Measurements from ENCODE around the gene OR6C4. TPM values are rescaled to one million over a fixed set of nuclear protein-coding genes. Genes with fewer than 3 reads are reported as not detected.
"Not testable (repeated sequence)": the region's sequence is repeated elsewhere in the genome, so short reads cannot be mapped to it uniquely, and the experiment has no call there.

OR6C4 gene
- polyA plus RNA-seq, 3 donors = not detected

DNA sequence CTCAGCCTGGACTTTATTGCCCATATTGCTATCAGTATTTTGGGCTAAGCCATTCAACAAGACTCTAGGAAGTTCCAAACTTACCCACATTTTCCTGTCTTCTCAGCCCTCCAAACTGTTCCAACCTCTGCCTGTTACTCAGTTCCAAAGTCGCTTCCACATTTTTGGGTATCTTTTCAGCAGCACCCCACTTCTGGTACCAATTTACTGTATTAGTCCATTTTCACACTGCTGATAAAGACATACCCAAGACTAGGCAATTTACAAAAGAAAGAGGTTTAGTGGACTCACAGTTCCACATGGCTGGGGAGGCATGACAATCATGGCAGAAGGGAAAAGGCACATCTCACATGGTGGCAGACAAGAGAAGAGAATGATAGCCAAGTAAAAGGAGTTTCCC is 21.3 kb downstream of the OR6C4 start:
- H3K36me3 Mint-ChIP-seq; H3K9ac ChIP-seq (ENCODE audit: insufficient read depth, low read length, poor library complexity, severe bottlenecking); H3K27ac Mint-ChIP-seq; intact Hi-C loops (cut with micrococcal nuclease); H3K4me2 ChIP-seq (replicated peaks; ENCODE audit: extremely low read depth, low read length, poor library complexity, severe bottlenecking); H3K27me3 Mint-ChIP-seq (ENCODE audit: low read depth in 3 of 3); H2AFZ ChIP-seq (ENCODE audit: insufficient read depth, low read depth, low read length, poor library complexity, severe bottlenecking); H3K4me1 Mint-ChIP-seq; H3K4me3 Mint-ChIP-seq; H3K4me1 ChIP-seq (ENCODE audit: control insufficient read depth in 1 of 2, insufficient read depth in 2 of 2, low read length in 2 of 2); H4K20me1 ChIP-seq (ENCODE audit: insufficient read depth, low read length); H3K27ac ChIP-seq (ENCODE audit: low read depth in 1 of 2, low read length in 2 of 2); H3K79me2 ChIP-seq (ENCODE audit: insufficient read depth, low read length); DNase-seq; H3K36me3 ChIP-seq (replicated peaks in 1 of 2; ENCODE audit: control insufficient read depth in 1 of 2, insufficient read depth in 2 of 2, low read length in 2 of 2); H3K27me3 ChIP-seq (ENCODE audit: control insufficient read depth in 2 of 2, insufficient read depth in 2 of 2, low read length in 2 of 2); H3K4me3 ChIP-seq (replicated peaks in 1 of 3; ENCODE audit: low read depth in 2 of 3, low read length in 3 of 3): not testable (repeated sequence)
- peaks cover 18 to 30% (median 26%) of the 10 kb centered on the region in 7 donors for H3K9me3 Mint-ChIP-seq
- WGBS (ENCODE audit: insufficient coverage) = 100% methylated on average over 1 of the region's 1 CpG
- H3K9me3 ChIP-seq (replicated peaks in 1 of 2; ENCODE audit: control insufficient read depth in 1 of 2, insufficient read depth in 1 of 2, low read length in 2 of 2) = peaks cover 24 to 26% of the 10 kb centered on the region in 2 donors

DNA sequence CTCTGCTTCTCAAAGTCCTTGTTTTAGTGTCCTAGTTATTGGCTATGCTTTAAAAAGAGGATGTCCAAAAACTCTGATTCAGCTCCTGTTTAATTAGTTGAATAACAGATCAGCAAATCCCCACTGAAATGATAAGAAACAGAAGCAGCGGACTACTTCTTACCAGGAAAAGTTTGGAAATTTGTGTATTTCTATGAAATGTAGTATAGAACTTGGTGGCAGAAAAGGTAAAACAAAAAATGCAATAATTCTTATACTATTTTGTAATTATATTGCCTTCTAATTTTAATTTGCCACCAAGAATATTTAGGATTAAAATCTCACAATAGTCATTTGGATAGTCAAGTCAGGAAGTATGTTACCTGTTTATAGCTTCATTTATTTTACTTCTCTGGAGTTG is 22.8 kb downstream of the OR6C4 start, which contains the start of gene OR2AP1:
Gene OR2AP1 (plus strand): TSS at position 301 of the 400 bp plus-strand sequence. CDS start 1,947 bp downstream, outside the sequence.
- WGBS (ENCODE audit: insufficient coverage) = no CpG with 5 or more reads among the region's 1 CpG

More for the DNA sequence above, 22.8 kb downstream of the OR6C4 start, which contains the start of gene OR2AP1:
- Mint-ChIP-seq H3K4me3 (no peak within 1 kb of the TSS), H3K27me3 (ENCODE audit: low read depth in 3 of 3) (peaks cover 0 to 4% (median 2%) of the 10 kb centered on the region in 3 donors), H3K27ac (no peak within 1 kb of the TSS), H3K4me1 (no peaks in the 10 kb centered on the region), H3K9me3 (peaks cover 18 to 29% (median 25%) of the 10 kb centered on the region in 7 donors), H3K36me3 (no peaks in the 10 kb centered on the region)
- H4K20me1 ChIP-seq (ENCODE audit: insufficient read depth, low read length) = no peaks in the 10 kb centered on the region
- no peak within 1 kb of the TSS for H3K4me2 ChIP-seq (replicated peaks; ENCODE audit: extremely low read depth, low read length, poor library complexity, severe bottlenecking)
- intact Hi-C loops (cut with micrococcal nuclease) = no loop called here
- H3K4me1 ChIP-seq (ENCODE audit: control insufficient read depth in 1 of 2, insufficient read depth in 2 of 2, low read length in 2 of 2) = no peaks in the 10 kb centered on the region
- DNase-seq = no peak
- no peak within 1 kb of the TSS for H3K27ac ChIP-seq (ENCODE audit: low read depth in 1 of 2, low read length in 2 of 2)
- H3K27me3 ChIP-seq (ENCODE audit: control insufficient read depth in 2 of 2, insufficient read depth in 2 of 2, low read length in 2 of 2) = no peaks in the 10 kb centered on the region
- peaks cover 24 to 26% of the 10 kb centered on the region in 2 donors for H3K9me3 ChIP-seq (replicated peaks in 1 of 2; ENCODE audit: control insufficient read depth in 1 of 2, insufficient read depth in 1 of 2, low read length in 2 of 2)
- no peak within 1 kb of the TSS for H3K4me3 ChIP-seq (replicated peaks in 1 of 3; ENCODE audit: low read depth in 2 of 3, low read length in 3 of 3)
- no peak within 1 kb of the TSS for H3K9ac ChIP-seq (ENCODE audit: insufficient read depth, low read length, poor library complexity, severe bottlenecking)
- TF ChIP-seq, protein P1, sequence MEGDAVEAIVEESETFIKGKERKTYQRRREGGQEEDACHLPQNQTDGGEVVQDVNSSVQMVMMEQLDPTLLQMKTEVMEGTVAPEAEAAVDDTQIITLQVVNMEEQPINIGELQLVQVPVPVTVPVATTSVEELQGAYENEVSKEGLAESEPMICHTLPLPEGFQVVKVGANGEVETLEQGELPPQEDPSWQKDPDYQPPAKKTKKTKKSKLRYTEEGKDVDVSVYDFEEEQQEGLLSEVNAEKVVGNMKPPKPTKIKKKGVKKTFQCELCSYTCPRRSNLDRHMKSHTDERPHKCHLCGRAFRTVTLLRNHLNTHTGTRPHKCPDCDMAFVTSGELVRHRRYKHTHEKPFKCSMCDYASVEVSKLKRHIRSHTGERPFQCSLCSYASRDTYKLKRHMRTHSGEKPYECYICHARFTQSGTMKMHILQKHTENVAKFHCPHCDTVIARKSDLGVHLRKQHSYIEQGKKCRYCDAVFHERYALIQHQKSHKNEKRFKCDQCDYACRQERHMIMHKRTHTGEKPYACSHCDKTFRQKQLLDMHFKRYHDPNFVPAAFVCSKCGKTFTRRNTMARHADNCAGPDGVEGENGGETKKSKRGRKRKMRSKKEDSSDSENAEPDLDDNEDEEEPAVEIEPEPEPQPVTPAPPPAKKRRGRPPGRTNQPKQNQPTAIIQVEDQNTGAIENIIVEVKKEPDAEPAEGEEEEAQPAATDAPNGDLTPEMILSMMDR (IDR thresholded peaks at IDR 0.05) = no peak
- no peaks in the 10 kb centered on the region for H3K36me3 ChIP-seq (replicated peaks in 1 of 2; ENCODE audit: control insufficient read depth in 1 of 2, insufficient read depth in 2 of 2, low read length in 2 of 2)
- H3K79me2 ChIP-seq (ENCODE audit: insufficient read depth, low read length) = no peaks in the 10 kb centered on the region
- no peak within 1 kb of the TSS for H2AFZ ChIP-seq (ENCODE audit: insufficient read depth, low read depth, low read length, poor library complexity, severe bottlenecking)
